Endothelial cell of umbilical vein (primary cell): ENCODE results near the gene NDUFA8. TPM values are rescaled to one million over a fixed set of nuclear protein-coding genes. Genes with fewer than 3 reads are reported as not detected.

Experiments
- BruUV-seq: library from RNA; stranded (reverse); fragments of 400-500 nt; replicated peaks from 2 replicates; lab custom pipeline; 2021; lab: Mats Ljungman, UMichigan
- CTCF ChIA-PET: fragments of 300-600, 350-600 bp; sonication (Branson Sonifier 250); formaldehyde crosslinking; loops from one replicate; lab custom pipeline; 2021; ENCODE audit warnings: antibody characterized with exemption, inconsistent platforms; lab: Charles Lee
- POLR2A ChIA-PET: fragments of 300-600, 350-600 bp; sonication (Branson Sonifier 250); formaldehyde crosslinking; loops from one replicate; lab custom pipeline; 2021; ENCODE audit warnings: antibody characterized with exemption, inconsistent platforms; lab: Charles Lee
- DNase-seq: peaks from one replicate; pipeline ENCODE4 v3.0.0-alpha.2; 2011; ENCODE audit warnings: low read depth, low spot score
- FAIRE-seq: peaks from 2 replicates; lab custom pipeline; 2011; peaks lifted over from hg19 to GRCh38; lab: Jason Lieb, UNC
- H2AFZ ChIP-seq: 2 replicates; pipeline ENCODE4 v1.6.0; 2012; ENCODE audit warnings: low read depth, low read length, control low read depth, inconsistent platforms
- H3K27ac ChIP-seq: 2 replicates; pipeline ENCODE4 v1.5.1; 2011; ENCODE audit warnings: low read depth, mild to moderate bottlenecking, control low read depth, low read length, moderate library complexity; ENCODE audit not compliant: insufficient read depth
- H3K27me3 ChIP-seq, 2 experiments: 2 replicates each; pipeline versions ENCODE4 v1.6.0 to v1.6.1; 2011; ENCODE audit warnings: low read length in 2 of 2, mixed read lengths in 1 of 2; ENCODE audit not compliant: control insufficient read depth in 2 of 2, insufficient read depth in 2 of 2
- H3K36me3 ChIP-seq, 2 experiments: 2 replicates in 1 of 2; 3 replicates in 1 of 2; pipeline ENCODE4 v1.5.1; 2011; ENCODE audit warnings: low read length in 2 of 2, mild to moderate bottlenecking in 1 of 2, moderate library complexity in 1 of 2; ENCODE audit not compliant: control insufficient read depth in 2 of 2, insufficient read depth in 2 of 2; ENCODE audit errors: extremely low read depth in 1 of 2
- H3K4me1 ChIP-seq: 3 replicates; pipeline ENCODE4 v1.5.1; 2011; ENCODE audit warnings: mild to moderate bottlenecking, low read length; ENCODE audit not compliant: control insufficient read depth, insufficient read depth; ENCODE audit errors: extremely low read depth
- H3K4me2 ChIP-seq: 2 replicates; pipeline ENCODE4 v1.6.1; 2011; ENCODE audit warnings: low read length, control low read depth, mixed read lengths; ENCODE audit not compliant: insufficient read depth
- H3K4me3 ChIP-seq, 3 experiments: fragments of 200-600 bp in 1 of 3; sonication (generic), shearing (Covaris generic) in 1 of 3; replicated peaks in 1 of 3; 2 replicates each; pipeline ENCODE4 v1.5.1; 2011 to 2016; ENCODE audit warnings: control low read depth in 3 of 3, low read length in 3 of 3, mild to moderate bottlenecking in 2 of 3, inconsistent platforms in 1 of 3, low read depth in 1 of 3, moderate library complexity in 1 of 3; ENCODE audit not compliant: insufficient read depth in 1 of 3
- H3K79me2 ChIP-seq: 2 replicates; pipeline ENCODE4 v1.6.0; 2012; ENCODE audit warnings: low read length, inconsistent platforms; ENCODE audit not compliant: control insufficient read depth, insufficient read depth
- H3K9ac ChIP-seq: replicated peaks from 2 replicates; pipeline ENCODE3; 2011; ENCODE audit warnings: low read length, control low read depth; ENCODE audit not compliant: insufficient read depth; ENCODE audit errors: extremely low read depth
- H3K9me1 ChIP-seq: replicated peaks from 3 replicates; pipeline ENCODE4 v1.6.0; 2011; ENCODE audit warnings: mild to moderate bottlenecking, low read length; ENCODE audit not compliant: control insufficient read depth, insufficient read depth; ENCODE audit errors: extremely low read depth
- H3K9me3 ChIP-seq: replicated peaks from 2 replicates; pipeline ENCODE4 v1.5.1; 2012; ENCODE audit warnings: low read length, inconsistent platforms; ENCODE audit not compliant: control insufficient read depth, insufficient read depth
- H4K20me1 ChIP-seq: replicated peaks from 2 replicates; pipeline ENCODE3; 2011; ENCODE audit warnings: mild to moderate bottlenecking, low read length; ENCODE audit not compliant: control insufficient read depth, insufficient read depth; ENCODE audit errors: extremely low read depth
- EZH2 ChIP-seq: IDR thresholded peaks from 2 replicates; pipeline ENCODE4 v1.6.1; 2012; ENCODE audit warnings: borderline replicate concordance, low read depth, mild to moderate bottlenecking, moderate library complexity, low read length, inconsistent platforms; ENCODE audit not compliant: severe bottlenecking
- FOS ChIP-seq: IDR thresholded peaks from 2 replicates; pipeline ENCODE4 v1.6.1; 2011; ENCODE audit warnings: mild to moderate bottlenecking, low read length, moderate library complexity, borderline replicate concordance; ENCODE audit not compliant: insufficient read depth
- GATA2 ChIP-seq: IDR thresholded peaks from 2 replicates; pipeline ENCODE4 v1.7.0; 2011; ENCODE audit warnings: low read depth, mild to moderate bottlenecking, moderate library complexity, mixed read lengths, low read length; ENCODE audit not compliant: insufficient read length, insufficient read depth
- JUN ChIP-seq: IDR thresholded peaks from 2 replicates; pipeline ENCODE4 v1.6.1; 2011; ENCODE audit warnings: borderline replicate concordance, low read depth; ENCODE audit not compliant: insufficient read length, insufficient read depth
- MYC ChIP-seq: IDR thresholded peaks from one replicate; pipeline ENCODE4 v1.6.1; 2011; ENCODE audit warnings: mild to moderate bottlenecking, low read depth, low read length
- POLR2A ChIP-seq: IDR thresholded peaks from 2 replicates; pipeline ENCODE4 v1.6.1; 2012; ENCODE audit warnings: low read depth, mild to moderate bottlenecking, control low read depth, low read length
- POLR2AphosphoS5 ChIP-seq: IDR thresholded peaks from 2 replicates; pipeline ENCODE4 v1.6.1; 2012; ENCODE audit warnings: low read depth, mild to moderate bottlenecking, control low read depth, low read length, moderate library complexity; ENCODE audit not compliant: insufficient read depth
- dilution Hi-C: fragments of 300-500 bp; cut with MboI; formaldehyde crosslinking; loops from one replicate; pipeline ENCODE4 v1.15.0; 2019; ENCODE audit warnings: low sequenced_read_pairs; ENCODE audit not compliant: extremely low pct_ligation_motif_present
- intact Hi-C: fragments of 100-400 bp; cut with micrococcal nuclease; formaldehyde crosslinking; loops from one replicate; pipeline ENCODE4 v1.10.0; 2022
- polyA plus RNA-seq, 4 experiments: library from polyadenylated mRNA; depleted of rRNA in 3 of 4; stranded (reverse) in 3 of 4; unstranded in 1 of 4; fragments of >200 nt; gene quantifications; 2 replicates each; pipeline versions ENCODE4 v1.2.1 to v1.2.3, GENCODE V29; 2011 to 2012; ENCODE audit warnings: missing spikeins in 1 of 4
- total RNA-seq: library from RNA; stranded (reverse); gene quantifications from 2 replicates; pipeline ENCODE4 v1.2.3, GENCODE V29; 2021
- TF ChIP-seq, protein P1 (sequence below): IDR thresholded peaks from 2 replicates; pipeline ENCODE4 v1.6.1; 2011; ENCODE audit not compliant: insufficient read depth, insufficient read length
- TF ChIP-seq, protein P2 (sequence below), 2 donors: IDR thresholded peaks; 1 replicate in 1 of 2; 2 replicates in 1 of 2; pipeline ENCODE4 v1.5.1; 2011; ENCODE audit warnings: low read length in 2 of 2, mild to moderate bottlenecking in 2 of 2, moderate library complexity in 2 of 2, control low read depth in 1 of 2, inconsistent platforms in 1 of 2, low read depth in 1 of 2; ENCODE audit not compliant: insufficient read depth in 1 of 2; ENCODE audit errors: extremely low read depth in 1 of 2

The NDUFA8 gene
- total and polyA plus RNA-seq, 2 donors (not counting 3 experiments of a cell fraction or from before 2014, with no cell fraction given) = 68.2 to 100 TPM

DNA sequence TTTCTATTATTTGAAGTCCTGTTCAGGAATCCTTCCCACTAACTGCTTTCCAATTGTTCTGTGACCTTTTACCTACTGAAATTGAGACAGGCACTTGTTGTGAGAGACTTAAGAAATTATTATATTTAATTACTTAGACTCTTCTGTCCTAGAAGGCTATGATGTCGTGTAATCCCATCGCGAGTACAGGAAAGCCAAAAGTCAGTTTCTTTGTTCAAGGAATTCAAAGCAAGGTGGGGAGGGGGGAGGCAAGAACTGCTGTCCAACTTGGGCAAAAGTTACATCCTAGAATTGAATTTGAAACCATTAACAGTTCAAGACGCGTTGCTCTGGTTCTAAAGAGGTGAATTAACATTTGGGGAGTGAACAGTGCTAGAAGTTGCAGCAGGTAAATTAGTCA lies 17.9 kb downstream of the NDUFA8 start:
- intact Hi-C loops (no loop called here), dilution Hi-C loops (no loop called here)
- POLR2A ChIA-PET = no interaction called here
- Histone ChIP-seq H3K9ac (no peak overlapping the region), H3K27ac (no peak overlapping the region), H3K27me3 (no peaks in the 10 kb centered on the region), H2AFZ (no peak overlapping the region), H3K4me1 (peaks cover 42% of the 10 kb centered on the region), H4K20me1 (no peaks in the 10 kb centered on the region), H3K36me3 (peaks cover 1 to 4% of the 10 kb centered on the region in 2 experiments), H3K4me3 (no peak overlapping the region), H3K9me3 (no peaks in the 10 kb centered on the region), H3K4me2 (no peak overlapping the region), H3K79me2 (no peaks in the 10 kb centered on the region), H3K9me1 (no peaks in the 10 kb centered on the region)
- FAIRE-seq (no peak), DNase-seq (no peak)
- BruUV-seq = no TSS peak
- TF ChIP-seq, protein P1, sequence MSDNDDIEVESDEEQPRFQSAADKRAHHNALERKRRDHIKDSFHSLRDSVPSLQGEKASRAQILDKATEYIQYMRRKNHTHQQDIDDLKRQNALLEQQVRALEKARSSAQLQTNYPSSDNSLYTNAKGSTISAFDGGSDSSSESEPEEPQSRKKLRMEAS = no peak
- TF ChIP-seq, protein P2, sequence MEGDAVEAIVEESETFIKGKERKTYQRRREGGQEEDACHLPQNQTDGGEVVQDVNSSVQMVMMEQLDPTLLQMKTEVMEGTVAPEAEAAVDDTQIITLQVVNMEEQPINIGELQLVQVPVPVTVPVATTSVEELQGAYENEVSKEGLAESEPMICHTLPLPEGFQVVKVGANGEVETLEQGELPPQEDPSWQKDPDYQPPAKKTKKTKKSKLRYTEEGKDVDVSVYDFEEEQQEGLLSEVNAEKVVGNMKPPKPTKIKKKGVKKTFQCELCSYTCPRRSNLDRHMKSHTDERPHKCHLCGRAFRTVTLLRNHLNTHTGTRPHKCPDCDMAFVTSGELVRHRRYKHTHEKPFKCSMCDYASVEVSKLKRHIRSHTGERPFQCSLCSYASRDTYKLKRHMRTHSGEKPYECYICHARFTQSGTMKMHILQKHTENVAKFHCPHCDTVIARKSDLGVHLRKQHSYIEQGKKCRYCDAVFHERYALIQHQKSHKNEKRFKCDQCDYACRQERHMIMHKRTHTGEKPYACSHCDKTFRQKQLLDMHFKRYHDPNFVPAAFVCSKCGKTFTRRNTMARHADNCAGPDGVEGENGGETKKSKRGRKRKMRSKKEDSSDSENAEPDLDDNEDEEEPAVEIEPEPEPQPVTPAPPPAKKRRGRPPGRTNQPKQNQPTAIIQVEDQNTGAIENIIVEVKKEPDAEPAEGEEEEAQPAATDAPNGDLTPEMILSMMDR (IDR thresholded peaks at IDR 0.05; ENCODE audit: extremely low read depth in 1 of 2, insufficient read depth in 1 of 2, low read depth in 1 of 2, low read length in 2 of 2) = no peak
- no peak for TF ChIP-seq FOS
- no peak for TF ChIP-seq MYC
- TF ChIP-seq POLR2AphosphoS5 = no peak
- no peak for TF ChIP-seq GATA2
- no peak for TF ChIP-seq JUN
- TF ChIP-seq EZH2 = no peak
- no peak for TF ChIP-seq POLR2A
- CTCF ChIA-PET = interaction anchor here (5.5 kb wide), 1 partner anchor 208 kb away, joined by 55 read pairs; no protein-coding TSS in a partner anchor
